H9 (cell line): ENCODE data around the gene FAM200B. TPM values are rescaled to one million over a fixed set of nuclear protein-coding genes. Genes with fewer than 3 reads are reported as not detected.

Source experiments
- DNase-seq: peaks from one replicate; pipeline ENCODE4 v3.0.0-alpha.2; 2017
- H2AFZ ChIP-seq: one replicate; pipeline ENCODE4 v1.6.1; 2013; ENCODE audit warnings: mild to moderate bottlenecking, low read length, control low read depth, moderate library complexity
- H2AK5ac ChIP-seq: 2 replicates; pipeline ENCODE4 v1.6.1; 2013; ENCODE audit warnings: low read length, control low read depth, mixed read lengths; ENCODE audit not compliant: insufficient read length
- H2BK120ac ChIP-seq: one replicate; pipeline ENCODE4 v1.6.1; 2013; ENCODE audit warnings: low read depth, mild to moderate bottlenecking, low read length, control low read depth, inconsistent platforms; ENCODE audit not compliant: poor library complexity, severe bottlenecking
- H2BK12ac ChIP-seq: 2 replicates; pipeline ENCODE4 v1.6.1; 2013; ENCODE audit warnings: low read length, control low read depth, mixed read lengths, low read depth; ENCODE audit not compliant: insufficient read length
- H2BK15ac ChIP-seq: 2 replicates; pipeline ENCODE4 v1.6.1; 2013; ENCODE audit warnings: low read depth, low read length, control low read depth
- H2BK20ac ChIP-seq: one replicate; pipeline ENCODE4 v1.6.1; 2013; ENCODE audit warnings: low read depth, mild to moderate bottlenecking, low read length, control low read depth, inconsistent platforms; ENCODE audit not compliant: poor library complexity, severe bottlenecking
- H2BK5ac ChIP-seq: 2 replicates; pipeline ENCODE4 v1.6.1; 2013; ENCODE audit warnings: low read length, control low read depth, mixed read lengths; ENCODE audit not compliant: insufficient read length
- H3K14ac ChIP-seq: 2 replicates; pipeline ENCODE4 v1.6.1; 2013; ENCODE audit warnings: low read length, control low read depth; ENCODE audit not compliant: insufficient read depth
- H3K18ac ChIP-seq: 2 replicates; pipeline ENCODE4 v1.6.1; 2013; ENCODE audit warnings: low read depth, mild to moderate bottlenecking, mixed read lengths, low read length, control low read depth; ENCODE audit not compliant: insufficient read length
- H3K23ac ChIP-seq: 2 replicates; pipeline ENCODE4 v1.6.1; 2013; ENCODE audit warnings: low read length, control low read depth, mixed read lengths, low read depth; ENCODE audit not compliant: insufficient read length
- H3K23me2 ChIP-seq: 2 replicates; pipeline ENCODE4 v1.6.1; 2013; ENCODE audit warnings: low read depth, mild to moderate bottlenecking, mixed read lengths, low read length, control low read depth; ENCODE audit not compliant: insufficient read length, poor library complexity, severe bottlenecking
- H3K27ac ChIP-seq: 2 replicates; pipeline ENCODE4 v1.5.1; 2013; ENCODE audit warnings: low read length, control low read depth, mixed read lengths, low read depth; ENCODE audit not compliant: insufficient read length
- H3K27me3 ChIP-seq: 2 replicates; pipeline ENCODE4 v1.6.1; 2013; ENCODE audit warnings: low read length, control low read depth, inconsistent platforms; ENCODE audit not compliant: insufficient read depth
- H3K4ac ChIP-seq: 2 replicates; pipeline ENCODE4 v1.6.1; 2013; ENCODE audit warnings: low read depth, mild to moderate bottlenecking, control low read depth, inconsistent platforms, low read length, moderate library complexity
- H3K4me1 ChIP-seq: 2 replicates; pipeline ENCODE4 v1.6.1; 2013; ENCODE audit warnings: low read length, control low read depth, inconsistent platforms; ENCODE audit not compliant: insufficient read depth
- H3K4me2 ChIP-seq: 2 replicates; pipeline ENCODE4 v1.6.1; 2013; ENCODE audit warnings: low read length, control low read depth, mixed read lengths; ENCODE audit not compliant: insufficient read length, insufficient read depth
- H3K56ac ChIP-seq: 2 replicates; pipeline ENCODE4 v1.6.1; 2013; ENCODE audit warnings: low read depth, mild to moderate bottlenecking, mixed read lengths, low read length, control low read depth; ENCODE audit not compliant: insufficient read length
- H3K79me1 ChIP-seq: 2 replicates; pipeline ENCODE4 v1.6.1; 2013; ENCODE audit warnings: low read depth, mild to moderate bottlenecking, moderate library complexity, low read length, control low read depth, inconsistent platforms; ENCODE audit not compliant: insufficient read depth, poor library complexity, severe bottlenecking
- H3K79me2 ChIP-seq: 2 replicates; pipeline ENCODE4 v1.6.1; 2013; ENCODE audit warnings: low read length, control low read depth, inconsistent platforms; ENCODE audit not compliant: insufficient read depth
- H3K9ac ChIP-seq: 2 replicates; pipeline ENCODE4 v1.6.1; 2013; ENCODE audit warnings: low read length, control low read depth, mixed read lengths; ENCODE audit not compliant: insufficient read length; ENCODE audit errors: extremely low read depth
- H3K9me3 ChIP-seq: one replicate; pipeline ENCODE4 v1.6.1; 2013; ENCODE audit warnings: low read depth, low read length, inconsistent platforms; ENCODE audit not compliant: control insufficient read depth
- H3T11ph ChIP-seq: one replicate; pipeline ENCODE4 v1.6.1; 2013; ENCODE audit warnings: mild to moderate bottlenecking, low read length, control low read depth, inconsistent platforms
- H4K20me1 ChIP-seq: one replicate; pipeline ENCODE4 v1.6.1; 2013; ENCODE audit not compliant: control insufficient read depth, insufficient read length, insufficient read depth
- H4K5ac ChIP-seq: 2 replicates; pipeline ENCODE4 v1.6.1; 2013; ENCODE audit warnings: low read depth, mild to moderate bottlenecking, mixed read lengths, low read length, control low read depth; ENCODE audit not compliant: insufficient read length
- H4K8ac ChIP-seq: replicated peaks from 2 replicates; pipeline ENCODE4 v1.6.1; 2013; ENCODE audit warnings: low read length, control low read depth, mixed read lengths, low read depth; ENCODE audit not compliant: insufficient read length
- H4K91ac ChIP-seq: 2 replicates; pipeline ENCODE4 v1.6.1; 2013; ENCODE audit warnings: low read depth, mild to moderate bottlenecking, moderate library complexity, mixed read lengths, low read length, control low read depth; ENCODE audit not compliant: insufficient read length
- H3K27ac Mint-ChIP-seq, 3 experiments: 2 replicates in 2 of 3; 3 replicates in 1 of 3; pipeline ENCODE4 v1.8.0; 2020 to 2021; ENCODE audit warnings: mixed read lengths in 3 of 3, mild to moderate bottlenecking in 1 of 3, moderate library complexity in 1 of 3
- H3K27me3 Mint-ChIP-seq: 2 replicates; pipeline ENCODE4 v1.8.0; 2021; ENCODE audit warnings: low read depth, mild to moderate bottlenecking, moderate library complexity, mixed read lengths
- H3K36me3 Mint-ChIP-seq, 3 experiments: 2 replicates in 2 of 3; 3 replicates in 1 of 3; pipeline ENCODE4 v1.8.0; 2020 to 2021; ENCODE audit warnings: low read depth in 3 of 3, mixed read lengths in 3 of 3; ENCODE audit not compliant: insufficient read depth in 1 of 3
- H3K4me1 Mint-ChIP-seq, 2 experiments: 2 replicates each; pipeline ENCODE4 v1.8.0; 2020; ENCODE audit warnings: mixed read lengths in 2 of 2
- H3K4me3 Mint-ChIP-seq, 2 experiments: 2 replicates in 1 of 2; 3 replicates in 1 of 2; pipeline ENCODE4 v1.8.0; 2020 to 2021; ENCODE audit warnings: mild to moderate bottlenecking in 2 of 2, mixed read lengths in 2 of 2, moderate library complexity in 1 of 2
- H3K9me3 Mint-ChIP-seq, 2 experiments: 2 replicates in 1 of 2; 3 replicates in 1 of 2; pipeline ENCODE4 v1.8.0; 2020; ENCODE audit warnings: mild to moderate bottlenecking in 2 of 2, mixed read lengths in 2 of 2, moderate library complexity in 1 of 2
- WGBS: extraction: QIAGEN DNeasy Blood & Tissue Kit; methylation state at CpG from one replicate; pipeline ENCODE4 v1.1.7; 2013; ENCODE audit warnings: missing lambda C conversion rate, low lambda C conversion rate, mixed read lengths; ENCODE audit not compliant: insufficient read length; ENCODE audit errors: extremely low coverage; 5-methylcytosine and 5-hydroxymethylcytosine counted together
- total RNA-seq: library from RNA; stranded (reverse); gene quantifications from 2 replicates; pipeline ENCODE4 v1.2.1, GENCODE V29; 2021
- TF ChIP-seq, protein P1 (sequence below): fragments of 200-600 bp; sonication (generic); conservative IDR thresholded peaks from 3 replicates; pipeline ENCODE4 v1.8.0; 2021; ENCODE audit warnings: antibody characterized with exemption, mild to moderate bottlenecking

Gene FAM200B
- total RNA-seq, 1 experiment from 2014 or later, result 19.6 TPM

DNA sequence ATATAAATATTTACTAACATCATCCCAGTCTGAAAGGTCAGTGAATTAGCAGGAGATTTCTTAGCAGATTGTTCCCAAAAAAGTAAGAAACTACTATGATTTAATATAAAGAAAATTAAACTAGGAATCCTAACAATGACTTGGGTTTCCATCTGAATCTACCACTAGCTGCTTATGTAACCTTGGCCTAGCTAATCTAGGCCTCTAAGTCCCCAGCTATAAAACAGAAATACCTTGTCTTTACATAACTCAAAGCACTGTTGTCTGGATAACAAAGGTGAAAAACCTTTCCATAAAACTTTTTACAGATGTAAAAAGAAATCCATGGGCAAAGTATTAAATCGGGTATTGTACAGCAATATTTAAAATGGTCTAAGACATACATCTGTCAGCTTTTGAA, 29.4 kb upstream of the FAM200B start:
- H3K23ac ChIP-seq, result no peak overlapping the region
- H3K4me1 Mint-ChIP-seq, result peaks cover 36 to 42% of the 10 kb centered on the region in 2 experiments
- no peaks in the 10 kb centered on the region for H4K20me1 ChIP-seq
- H3K4me2 ChIP-seq, result no peak overlapping the region
- H3K18ac ChIP-seq, result no peak overlapping the region
- no peak overlapping the region for H3K4ac ChIP-seq
- no peak overlapping the region for H3K4me3 Mint-ChIP-seq
- H3K14ac ChIP-seq, result no peak overlapping the region
- H3T11ph ChIP-seq, result no peak overlapping the region
- H2BK5ac ChIP-seq, result no peak overlapping the region
- DNase-seq, result no peak
- no peaks in the 10 kb centered on the region for H3K27me3 ChIP-seq
- H3K27ac Mint-ChIP-seq, result no peak overlapping the region
- H3K36me3 Mint-ChIP-seq, result peaks cover 0 to 4% (median 0%) of the 10 kb centered on the region in 3 experiments; a peak in 2 of 7 replicates
- no CpG with 5 or more reads among the region's 1 CpG for WGBS
- no peak overlapping the region for H4K5ac ChIP-seq
- H3K27me3 Mint-ChIP-seq, result no peaks in the 10 kb centered on the region; the same call in 1 of the 2 replicates
- peaks cover 4% of the 10 kb centered on the region for H3K79me1 ChIP-seq
- H3K56ac ChIP-seq, result no peak overlapping the region
- H2BK20ac ChIP-seq, result no peak overlapping the region
- H3K79me2 ChIP-seq, result peaks cover 10% of the 10 kb centered on the region; the same call in 1 of the 2 replicates
- peaks cover 2% of the 10 kb centered on the region; the same call in 1 of the 2 replicates for H3K4me1 ChIP-seq
- H2BK12ac ChIP-seq, result no peak overlapping the region
- H2BK120ac ChIP-seq, result no peak overlapping the region
- no peak overlapping the region for H2AFZ ChIP-seq
- H3K27ac ChIP-seq, result no peak overlapping the region
- H3K9me3 Mint-ChIP-seq, result no peaks in the 10 kb centered on the region
- TF ChIP-seq, protein P1, sequence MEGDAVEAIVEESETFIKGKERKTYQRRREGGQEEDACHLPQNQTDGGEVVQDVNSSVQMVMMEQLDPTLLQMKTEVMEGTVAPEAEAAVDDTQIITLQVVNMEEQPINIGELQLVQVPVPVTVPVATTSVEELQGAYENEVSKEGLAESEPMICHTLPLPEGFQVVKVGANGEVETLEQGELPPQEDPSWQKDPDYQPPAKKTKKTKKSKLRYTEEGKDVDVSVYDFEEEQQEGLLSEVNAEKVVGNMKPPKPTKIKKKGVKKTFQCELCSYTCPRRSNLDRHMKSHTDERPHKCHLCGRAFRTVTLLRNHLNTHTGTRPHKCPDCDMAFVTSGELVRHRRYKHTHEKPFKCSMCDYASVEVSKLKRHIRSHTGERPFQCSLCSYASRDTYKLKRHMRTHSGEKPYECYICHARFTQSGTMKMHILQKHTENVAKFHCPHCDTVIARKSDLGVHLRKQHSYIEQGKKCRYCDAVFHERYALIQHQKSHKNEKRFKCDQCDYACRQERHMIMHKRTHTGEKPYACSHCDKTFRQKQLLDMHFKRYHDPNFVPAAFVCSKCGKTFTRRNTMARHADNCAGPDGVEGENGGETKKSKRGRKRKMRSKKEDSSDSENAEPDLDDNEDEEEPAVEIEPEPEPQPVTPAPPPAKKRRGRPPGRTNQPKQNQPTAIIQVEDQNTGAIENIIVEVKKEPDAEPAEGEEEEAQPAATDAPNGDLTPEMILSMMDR, result no peak
- H4K8ac ChIP-seq, result no peak overlapping the region
- no peak overlapping the region for H2BK15ac ChIP-seq
- H3K23me2 ChIP-seq, result peaks cover 10% of the 10 kb centered on the region
- H3K9ac ChIP-seq, result no peak overlapping the region
- H3K9me3 ChIP-seq, result no peaks in the 10 kb centered on the region
- H4K91ac ChIP-seq, result no peak overlapping the region
- no peak overlapping the region for H2AK5ac ChIP-seq
